Trophoblast cell (in vitro differentiated cells and primary cell): ENCODE measurements around the gene CACNA1C.

Experiments used
- DNase-seq, 2 donors: peaks; one replicate each; pipeline ENCODE4 v3.0.0-alpha.2; 2016
- H2AFZ ChIP-seq: 2 replicates; pipeline ENCODE4 v1.6.1; 2013; ENCODE audit warnings: low read length, moderate library complexity, mild to moderate bottlenecking; ENCODE audit not compliant: insufficient read depth, poor library complexity
- H2AK5ac ChIP-seq: 2 replicates; pipeline ENCODE4 v1.6.1; 2013; ENCODE audit warnings: mild to moderate bottlenecking, low read length
- H2BK120ac ChIP-seq: 2 replicates; pipeline ENCODE4 v1.6.1; 2013; ENCODE audit warnings: low read length, mild to moderate bottlenecking, moderate library complexity; ENCODE audit not compliant: insufficient read depth, poor library complexity
- H2BK12ac ChIP-seq: 2 replicates; pipeline ENCODE4 v1.6.1; 2013; ENCODE audit warnings: mild to moderate bottlenecking, low read length, moderate library complexity
- H2BK5ac ChIP-seq: 2 replicates; pipeline ENCODE4 v1.6.1; 2013; ENCODE audit warnings: low read length, low read depth, moderate library complexity, mild to moderate bottlenecking; ENCODE audit not compliant: poor library complexity
- H3K14ac ChIP-seq: 2 replicates; pipeline ENCODE4 v1.6.1; 2013; ENCODE audit warnings: mild to moderate bottlenecking, low read length
- H3K18ac ChIP-seq: 2 replicates; pipeline ENCODE4 v1.6.1; 2013; ENCODE audit warnings: mild to moderate bottlenecking, low read length
- H3K23ac ChIP-seq: 2 replicates; pipeline ENCODE4 v1.6.1; 2013; ENCODE audit warnings: low read length
- H3K27ac ChIP-seq: 2 replicates; pipeline ENCODE4 v1.5.1; 2013; ENCODE audit warnings: low read depth, mild to moderate bottlenecking, inconsistent platforms, low read length, moderate library complexity
- H3K27me3 ChIP-seq: 2 replicates; pipeline ENCODE4 v1.6.1; 2013; ENCODE audit warnings: inconsistent platforms, mild to moderate bottlenecking, low read length, moderate library complexity; ENCODE audit not compliant: insufficient read depth
- H3K36me3 ChIP-seq, 2 experiments: 1 replicate in 1 of 2; 2 replicates in 1 of 2; pipeline ENCODE4 v1.6.1; 2013; ENCODE audit warnings: low read length in 2 of 2, mild to moderate bottlenecking in 2 of 2, moderate library complexity in 1 of 2; ENCODE audit not compliant: insufficient read depth in 2 of 2, control insufficient read depth in 1 of 2
- H3K4ac ChIP-seq: 2 replicates; pipeline ENCODE4 v1.6.1; 2013; ENCODE audit warnings: low read depth, mild to moderate bottlenecking, low read length, moderate library complexity
- H3K4me1 ChIP-seq, 2 experiments: 1 replicate in 1 of 2; 2 replicates in 1 of 2; pipeline ENCODE4 v1.6.1; 2013; ENCODE audit warnings: low read length in 2 of 2, mild to moderate bottlenecking in 2 of 2, moderate library complexity in 1 of 2; ENCODE audit not compliant: insufficient read depth in 2 of 2, control insufficient read depth in 1 of 2
- H3K4me2 ChIP-seq: 2 replicates; pipeline ENCODE4 v1.6.1; 2013; ENCODE audit warnings: inconsistent platforms, mild to moderate bottlenecking, low read length, moderate library complexity
- H3K4me3 ChIP-seq: 2 replicates; pipeline ENCODE4 v1.5.1; 2013; ENCODE audit warnings: mild to moderate bottlenecking, low read depth, low read length, inconsistent platforms
- H3K79me1 ChIP-seq: one replicate; pipeline ENCODE4 v1.6.1; 2013; ENCODE audit warnings: low read length
- H3K79me2 ChIP-seq: 2 replicates; pipeline ENCODE4 v1.6.1; 2013; ENCODE audit warnings: low read length, mild to moderate bottlenecking; ENCODE audit not compliant: control insufficient read depth, insufficient read depth, poor library complexity
- H3K9ac ChIP-seq: 2 replicates; pipeline ENCODE4 v1.6.1; 2013; ENCODE audit warnings: mild to moderate bottlenecking, low read length
- H3K9me3 ChIP-seq: 2 replicates; pipeline ENCODE4 v1.6.1; 2013; ENCODE audit warnings: low read depth, mild to moderate bottlenecking, control low read depth, inconsistent platforms, low read length; ENCODE audit not compliant: insufficient read depth
- H4K12ac ChIP-seq: 2 replicates; pipeline ENCODE4 v1.6.1; 2013; ENCODE audit warnings: low read depth, mild to moderate bottlenecking, low read length, moderate library complexity
- H4K8ac ChIP-seq: 2 replicates; pipeline ENCODE4 v1.6.1; 2013; ENCODE audit warnings: low read depth, mild to moderate bottlenecking, low read length, moderate library complexity
- H4K91ac ChIP-seq: one replicate; pipeline ENCODE4 v1.6.1; 2013; ENCODE audit warnings: low read depth, mild to moderate bottlenecking, low read length, moderate library complexity
- WGBS: extraction: QIAGEN DNeasy Blood & Tissue Kit; methylation state at CpG from one replicate; pipeline ENCODE4 v1.1.7; 2013; ENCODE audit warnings: missing lambda C conversion rate; ENCODE audit not compliant: insufficient read length, insufficient coverage; ENCODE audit errors: extremely low coverage; 5-methylcytosine and 5-hydroxymethylcytosine counted together

CACNA1C gene

DNA sequence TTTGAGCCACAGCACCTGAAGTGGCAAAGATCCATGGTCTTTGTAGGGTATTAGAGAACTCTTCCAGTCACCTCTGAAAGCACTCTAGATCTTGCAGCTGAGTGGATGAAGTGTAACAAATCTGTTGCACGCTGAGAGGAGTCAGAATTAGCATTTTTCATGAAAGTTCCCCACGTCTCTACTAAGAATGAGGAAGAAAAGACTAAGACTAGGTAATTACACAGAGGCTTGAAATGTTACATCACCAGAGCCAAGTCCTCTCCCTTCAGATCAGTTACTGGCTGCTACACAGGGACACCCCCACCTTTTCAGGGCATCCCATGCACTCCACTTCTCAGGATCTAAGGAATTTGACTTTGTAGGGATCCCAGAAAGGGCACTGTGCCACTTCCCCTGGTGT is 643.3 kb downstream of the CACNA1C start:
- WGBS, result no CpG with 5 or more reads among the region's 2 CpGs
- H3K14ac ChIP-seq, result no peak overlapping the region

DNA sequence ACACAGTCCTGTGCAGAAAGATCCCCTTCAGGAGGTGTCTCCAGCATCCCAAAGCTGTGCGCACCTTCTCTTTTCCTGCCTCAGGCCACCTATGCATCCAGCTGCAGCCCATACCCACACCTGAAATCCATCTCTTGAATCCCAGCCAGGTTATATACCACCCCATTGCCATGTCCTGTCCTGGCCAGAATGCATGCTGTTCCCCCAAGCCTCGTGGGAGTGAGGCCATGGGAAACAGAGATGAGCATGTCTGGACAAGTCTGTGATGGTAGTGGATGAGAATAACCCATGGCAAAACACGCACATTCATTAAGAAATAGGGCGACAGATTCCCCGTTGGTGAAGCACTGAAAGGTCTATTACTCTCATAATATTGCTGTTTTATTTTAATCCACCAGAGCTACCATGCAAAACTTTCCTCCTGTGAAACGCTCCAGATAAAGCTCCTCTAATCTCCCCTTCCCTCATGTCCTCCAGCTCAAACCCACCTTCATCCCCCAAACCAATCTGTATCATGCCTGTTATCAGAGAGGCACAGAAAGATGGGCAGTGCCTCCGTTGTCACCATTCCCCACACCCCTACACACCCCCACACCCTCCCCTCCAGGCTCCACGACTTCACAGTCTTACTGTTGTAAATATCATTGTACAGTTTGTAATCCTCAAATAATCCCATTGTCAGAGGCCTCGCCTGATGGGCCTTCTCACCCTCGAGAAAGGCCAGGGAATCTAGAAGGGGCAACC is 644.4 kb downstream of the CACNA1C start:
- Histone ChIP-seq H3K9me3 (peaks cover 5% of the 10 kb centered on the region), H3K4me2 (no peak overlapping the region), H3K4ac (no peak overlapping the region), H3K4me3 (no peak overlapping the region), H4K91ac (no peak overlapping the region), H3K79me1 (no peaks in the 10 kb centered on the region), H2BK5ac (no peak overlapping the region), H3K79me2 (no peaks in the 10 kb centered on the region), H2AFZ (no peak overlapping the region), H3K36me3 (no peaks in the 10 kb centered on the region), H3K4me1 (no peaks in the 10 kb centered on the region), H2BK12ac (no peak overlapping the region), H3K23ac (no peak overlapping the region), H3K9ac (no peak overlapping the region), H3K27ac (no peak overlapping the region), H4K8ac (no peak overlapping the region), H3K27me3 (no peaks in the 10 kb centered on the region), H4K12ac (no peak overlapping the region), H2AK5ac (no peak overlapping the region), H3K18ac (no peak overlapping the region), H3K14ac (no peak overlapping the region), H2BK120ac (no peak overlapping the region)
- DNase-seq, result no peak
- WGBS, result no CpG with 5 or more reads among the region's 10 CpGs

More for the DNA sequence above, 643.3 kb downstream of the CACNA1C start:
- Histone ChIP-seq H3K18ac (no peak overlapping the region), H3K4me3 (no peak overlapping the region), H3K79me2 (peaks cover 2% of the 10 kb centered on the region), H3K4ac (no peak overlapping the region), H3K4me2 (no peak overlapping the region), H2AK5ac (no peak overlapping the region), H3K4me1 (no peaks in the 10 kb centered on the region), H3K79me1 (peaks cover 4% of the 10 kb centered on the region), H2BK12ac (no peak overlapping the region), H4K8ac (no peak overlapping the region), H3K36me3 (no peaks in the 10 kb centered on the region), H3K9me3 (peaks cover 7% of the 10 kb centered on the region), H3K27ac (no peak overlapping the region), H4K12ac (no peak overlapping the region), H3K9ac (no peak overlapping the region), H2AFZ (no peak overlapping the region), H3K27me3 (no peaks in the 10 kb centered on the region), H3K23ac (no peak overlapping the region), H4K91ac (no peak overlapping the region), H2BK120ac (no peak overlapping the region), H2BK5ac (no peak overlapping the region)
- DNase-seq, result no peak

DNA sequence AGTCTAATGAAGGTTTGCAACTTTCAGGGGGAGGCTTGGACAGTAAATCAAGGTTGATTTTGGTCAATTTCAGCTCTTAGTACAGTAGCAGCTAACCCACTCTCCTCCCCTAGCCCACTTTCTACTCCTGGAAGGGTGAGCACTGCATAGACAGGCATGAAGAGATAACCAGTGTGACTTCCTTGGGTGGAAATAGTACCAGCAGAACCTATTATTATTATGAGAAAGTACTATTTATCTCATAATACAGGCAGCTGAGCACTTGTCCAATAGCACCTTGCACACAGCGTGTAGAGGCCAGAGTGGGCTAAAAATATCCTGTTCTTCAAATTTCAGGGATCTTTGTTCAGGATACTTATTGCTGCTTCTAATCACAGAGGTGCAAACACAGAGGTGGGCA is 645.8 kb downstream of the CACNA1C start:
- H2AFZ ChIP-seq, result no peak overlapping the region
- no peak overlapping the region for H3K4me3 ChIP-seq
- H3K23ac ChIP-seq, result no peak overlapping the region
- no peak overlapping the region for H2BK12ac ChIP-seq
- H3K79me1 ChIP-seq, result no peaks in the 10 kb centered on the region
- no peak overlapping the region for H3K4me2 ChIP-seq
- no peak for DNase-seq
- no CpG with 5 or more reads among the region's 1 CpG for WGBS
- no peak overlapping the region for H4K8ac ChIP-seq
- H3K14ac ChIP-seq, result no peak overlapping the region
- no peak overlapping the region for H3K4ac ChIP-seq
- no peaks in the 10 kb centered on the region for H3K4me1 ChIP-seq
- H4K12ac ChIP-seq, result no peak overlapping the region
- no peak overlapping the region for H2AK5ac ChIP-seq
- H3K27ac ChIP-seq, result no peak overlapping the region
- H3K27me3 ChIP-seq, result no peaks in the 10 kb centered on the region
- no peaks in the 10 kb centered on the region for H3K36me3 ChIP-seq
- H2BK120ac ChIP-seq, result no peak overlapping the region
- H3K18ac ChIP-seq, result no peak overlapping the region
- no peak overlapping the region for H2BK5ac ChIP-seq
- no peak overlapping the region for H4K91ac ChIP-seq
- H3K9me3 ChIP-seq, result peaks cover 5% of the 10 kb centered on the region
- H3K9ac ChIP-seq, result no peak overlapping the region
- no peaks in the 10 kb centered on the region for H3K79me2 ChIP-seq

DNA sequence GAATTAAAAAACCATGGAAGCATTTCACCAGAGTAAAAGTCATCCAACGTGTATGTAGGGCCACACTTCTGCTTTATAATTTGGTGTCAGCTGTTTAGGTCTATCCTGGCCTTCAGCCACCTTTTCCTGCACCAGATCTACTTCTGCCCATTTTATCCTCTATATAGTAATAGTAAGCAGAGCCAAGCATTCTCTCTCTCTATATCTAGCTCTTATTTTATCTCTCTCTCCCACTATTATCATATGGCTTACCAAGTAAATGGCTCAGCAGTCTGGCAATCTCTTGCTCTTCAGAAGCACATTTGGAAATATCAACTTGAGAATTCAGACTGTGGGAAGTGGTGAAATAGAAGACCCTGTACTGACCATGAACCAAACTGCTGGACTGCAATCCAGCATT is 657.9 kb downstream of the CACNA1C start:
- H3K9ac ChIP-seq, result no peak overlapping the region
- no peaks in the 10 kb centered on the region for H3K4me1 ChIP-seq
- no peak overlapping the region for H4K91ac ChIP-seq
- H3K27ac ChIP-seq, result no peak overlapping the region
- H3K23ac ChIP-seq, result no peak overlapping the region
- no peak overlapping the region for H2BK5ac ChIP-seq
- no peaks in the 10 kb centered on the region for H3K79me1 ChIP-seq
- H3K18ac ChIP-seq, result no peak overlapping the region
- H3K14ac ChIP-seq, result no peak overlapping the region
- H3K79me2 ChIP-seq, result no peaks in the 10 kb centered on the region
- no peak overlapping the region for H3K4ac ChIP-seq
- no peak overlapping the region for H3K4me2 ChIP-seq
- H3K9me3 ChIP-seq, result no peaks in the 10 kb centered on the region
- no peak overlapping the region for H2AFZ ChIP-seq
- H4K8ac ChIP-seq, result no peak overlapping the region
- no peak overlapping the region for H3K4me3 ChIP-seq
- no peak overlapping the region for H4K12ac ChIP-seq
- H3K27me3 ChIP-seq, result no peaks in the 10 kb centered on the region
- no peak overlapping the region for H2BK120ac ChIP-seq
- no peak for DNase-seq
- no peak overlapping the region for H2BK12ac ChIP-seq
- no peaks in the 10 kb centered on the region for H3K36me3 ChIP-seq
- no peak overlapping the region for H2AK5ac ChIP-seq
- WGBS, result no CpG with 5 or more reads among the region's 1 CpG
